HEK293 (cell line): ENCODE measurements around the gene MCAT.

ENCODE experiments used
- CTCF ChIA-PET: fragments of 350-600 bp; formaldehyde crosslinking; extraction: SDS; loops from one replicate; lab custom pipeline; 2021; ENCODE audit warnings: antibody characterized with exemption; lab: Yijun Ruan, JAX
- POLR2A ChIA-PET: fragments of 300-600 bp; formaldehyde crosslinking; extraction: SDS; loops from one replicate; lab custom pipeline; 2020; ENCODE audit warnings: antibody characterized with exemption, inconsistent platforms; lab: Yijun Ruan, JAX
- H3K27ac ChIP-seq: fragments of 200-500 bp; sonication (Bioruptor generic); 2 replicates; pipeline ENCODE4 v1.5.1; 2014; ENCODE audit warnings: low read depth, low read length, control low read depth, inconsistent platforms; ENCODE audit errors: extremely low read depth
- H3K36me3 ChIP-seq, 2 experiments: fragments of 200-500 bp in 1 of 2; sonication (Bioruptor generic) in 1 of 2; 1 replicate in 1 of 2; 2 replicates in 1 of 2; pipeline ENCODE4 v1.5.1; 2014 to 2017; ENCODE audit warnings: inconsistent platforms in 2 of 2, low read length in 2 of 2; ENCODE audit not compliant: control insufficient read depth in 2 of 2, insufficient read depth in 1 of 2
- H3K4me1 ChIP-seq: fragments of 200-500 bp; sonication (Bioruptor generic); 2 replicates; pipeline ENCODE4 v1.5.1; 2014; ENCODE audit warnings: mild to moderate bottlenecking, low read length, inconsistent platforms; ENCODE audit not compliant: control insufficient read depth, insufficient read depth
- H3K4me3 ChIP-seq: 2 replicates; pipeline ENCODE4 v1.5.1; 2011; ENCODE audit warnings: low read depth, mild to moderate bottlenecking, control low read depth, low read length, moderate library complexity
- H3K9me3 ChIP-seq: fragments of 200-500 bp; sonication (Bioruptor generic); 2 replicates; pipeline ENCODE4 v1.5.1; 2014; ENCODE audit warnings: low read depth, low read length, inconsistent platforms; ENCODE audit not compliant: control insufficient read depth, insufficient read depth
- EGR2 ChIP-seq: fragments of 450-650 bp; formaldehyde crosslinking; IDR thresholded peaks from 2 replicates; pipeline ENCODE4 v1.5.1; 2016; ENCODE audit warnings: low read depth, missing biosample characterization, missing genetic modification characterization
- IKZF3 ChIP-seq: fragments of 450-650 bp; IDR thresholded peaks from 2 replicates; pipeline ENCODE4 v1.5.0; 2018; ENCODE audit warnings: missing biosample characterization, mild to moderate bottlenecking, missing genetic modification characterization, moderate library complexity
- KLF1 ChIP-seq: fragments of 450-650 bp; formaldehyde crosslinking; IDR thresholded peaks from 2 replicates; pipeline ENCODE4 v1.5.1; 2016; ENCODE audit warnings: missing biosample characterization, missing genetic modification characterization
- OVOL3 ChIP-seq: fragments of 450-650 bp; formaldehyde crosslinking; IDR thresholded peaks from 2 replicates; pipeline ENCODE4 v1.5.1; 2016; ENCODE audit warnings: missing biosample characterization, missing genetic modification characterization
- PRDM1 ChIP-seq: fragments of 450-650 bp; formaldehyde crosslinking; IDR thresholded peaks from 2 replicates; pipeline ENCODE4; 2016; ENCODE audit warnings: missing biosample characterization, missing genetic modification characterization
- TCF7L2 ChIP-seq: IDR thresholded peaks from 2 replicates; pipeline ENCODE4 v1.6.1; 2011; ENCODE audit warnings: low read depth, mild to moderate bottlenecking, inconsistent platforms, low read length, moderate library complexity, borderline replicate concordance
- ZFHX2 ChIP-seq: fragments of 450-650 bp; formaldehyde crosslinking; conservative IDR thresholded peaks from 2 replicates; pipeline ENCODE4 v1.5.1; 2016; ENCODE audit warnings: missing biosample characterization, missing genetic modification characterization
- ZNF114 ChIP-seq: fragments of 450-650 bp; formaldehyde crosslinking; IDR thresholded peaks from 2 replicates; pipeline ENCODE4 v1.5.0; 2017; ENCODE audit warnings: missing biosample characterization, missing genetic modification characterization
- ZNF140 ChIP-seq: fragments of 450-650 bp; formaldehyde crosslinking; IDR thresholded peaks from 2 replicates; pipeline ENCODE4 v1.5.1; 2016; ENCODE audit warnings: missing biosample characterization, missing genetic modification characterization
- ZNF169 ChIP-seq: fragments of 450-650 bp; formaldehyde crosslinking; IDR thresholded peaks from 2 replicates; pipeline ENCODE4 v1.5.1; 2016; ENCODE audit warnings: missing biosample characterization, missing genetic modification characterization
- ZNF426 ChIP-seq: fragments of 450-650 bp; formaldehyde crosslinking; IDR thresholded peaks from 2 replicates; pipeline ENCODE4 v1.5.1; 2017; ENCODE audit warnings: missing biosample characterization, missing genetic modification characterization, mild to moderate bottlenecking, inconsistent platforms, moderate library complexity
- ZNF514 ChIP-seq: fragments of 450-650 bp; formaldehyde crosslinking; IDR thresholded peaks from 2 replicates; pipeline ENCODE4 v1.5.1; 2016; ENCODE audit warnings: missing biosample characterization, missing genetic modification characterization
- ZNF560 ChIP-seq: fragments of 450-650 bp; formaldehyde crosslinking; IDR thresholded peaks from 2 replicates; pipeline ENCODE4 v1.5.1; 2017; ENCODE audit warnings: missing biosample characterization, missing genetic modification characterization, borderline replicate concordance
- ZNF658 ChIP-seq: fragments of 450-650 bp; formaldehyde crosslinking; IDR thresholded peaks from 2 replicates; pipeline ENCODE4; 2016; ENCODE audit warnings: missing biosample characterization, missing genetic modification characterization
- ZNF677 ChIP-seq: fragments of 450-650 bp; IDR thresholded peaks from 2 replicates; pipeline ENCODE4 v1.5.0; 2018; ENCODE audit warnings: missing biosample characterization, mild to moderate bottlenecking, missing genetic modification characterization, moderate library complexity
- TF ChIP-seq, protein P1 (sequence below): fragments of 450-650 bp; formaldehyde crosslinking; optimal IDR thresholded peaks from 2 replicates; pipeline ENCODE3; 2016; ENCODE audit warnings: missing biosample characterization, mild to moderate bottlenecking, missing genetic modification characterization
- TF ChIP-seq, protein P2 (sequence below): fragments of 450-650 bp; formaldehyde crosslinking; IDR thresholded peaks from 2 replicates; pipeline ENCODE4 v1.5.1; 2016; ENCODE audit warnings: missing biosample characterization, missing genetic modification characterization
- TF ChIP-seq, protein P3 (sequence below): fragments of 450-650 bp; formaldehyde crosslinking; IDR thresholded peaks from 2 replicates; pipeline ENCODE4 v1.5.1; 2016; ENCODE audit warnings: missing biosample characterization, missing genetic modification characterization, low read depth
- TF ChIP-seq, protein P4 (sequence below): fragments of 450-650 bp; formaldehyde crosslinking; IDR thresholded peaks from 2 replicates; pipeline ENCODE4 v1.5.1; 2017; ENCODE audit warnings: missing biosample characterization, mild to moderate bottlenecking, missing genetic modification characterization, moderate library complexity
- TF ChIP-seq, protein P5 (sequence below): fragments of 450-650 bp; formaldehyde crosslinking; IDR thresholded peaks from 2 replicates; pipeline ENCODE4 v1.5.1; 2017; ENCODE audit warnings: missing biosample characterization, missing genetic modification characterization

Gene MCAT

DNA sequence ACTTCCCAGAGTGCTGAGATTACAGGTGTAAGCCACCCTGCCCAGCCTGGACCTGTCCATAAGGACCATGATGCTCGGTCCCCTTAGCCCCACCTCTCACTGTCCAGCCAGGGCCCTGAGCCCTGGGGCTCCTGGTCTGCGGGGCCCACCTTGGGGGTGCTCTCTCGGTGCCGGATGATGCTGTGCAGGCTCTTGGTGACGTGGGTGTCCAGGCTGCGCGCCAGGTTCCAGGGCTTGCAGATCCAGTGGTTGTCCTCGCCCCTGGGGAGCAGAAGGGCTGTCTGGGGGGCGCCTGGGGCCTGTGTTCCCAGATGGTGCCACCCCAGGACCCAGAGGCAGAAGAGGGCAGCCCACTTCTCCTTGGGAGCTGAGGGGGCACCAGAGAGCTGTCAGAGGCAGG is 30.4 kb upstream of the MCAT start:
- Histone ChIP-seq H3K4me3 (no peak overlapping the region), H3K27ac (no peak overlapping the region), H3K9me3 (no peaks in the 10 kb centered on the region), H3K36me3 (peaks cover 33 to 90% of the 10 kb centered on the region in 2 experiments; a peak in 2 of 3 replicates), H3K4me1 (no peaks in the 10 kb centered on the region)
- CTCF ChIA-PET: interaction anchor here (0.5 kb wide), 1 partner anchor 84 kb away, joined by 3 read pairs; no protein-coding TSS in a partner anchor
- POLR2A ChIA-PET: interaction anchor here (1.4 kb wide), 1 partner anchor 14 kb away, joined by 3 read pairs; no protein-coding TSS in a partner anchor
- no peak for TF ChIP-seq TCF7L2
- TF ChIP-seq, protein P1, sequence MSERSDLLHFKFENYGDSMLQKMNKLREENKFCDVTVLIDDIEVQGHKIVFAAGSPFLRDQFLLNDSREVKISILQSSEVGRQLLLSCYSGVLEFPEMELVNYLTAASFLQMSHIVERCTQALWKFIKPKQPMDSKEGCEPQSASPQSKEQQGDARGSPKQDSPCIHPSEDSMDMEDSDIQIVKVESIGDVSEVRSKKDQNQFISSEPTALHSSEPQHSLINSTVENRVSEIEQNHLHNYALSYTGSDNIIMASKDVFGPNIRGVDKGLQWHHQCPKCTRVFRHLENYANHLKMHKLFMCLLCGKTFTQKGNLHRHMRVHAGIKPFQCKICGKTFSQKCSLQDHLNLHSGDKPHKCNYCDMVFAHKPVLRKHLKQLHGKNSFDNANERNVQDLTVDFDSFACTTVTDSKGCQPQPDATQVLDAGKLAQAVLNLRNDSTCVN (tag by site-specific recombination): no peak
- TF ChIP-seq, protein P2, sequence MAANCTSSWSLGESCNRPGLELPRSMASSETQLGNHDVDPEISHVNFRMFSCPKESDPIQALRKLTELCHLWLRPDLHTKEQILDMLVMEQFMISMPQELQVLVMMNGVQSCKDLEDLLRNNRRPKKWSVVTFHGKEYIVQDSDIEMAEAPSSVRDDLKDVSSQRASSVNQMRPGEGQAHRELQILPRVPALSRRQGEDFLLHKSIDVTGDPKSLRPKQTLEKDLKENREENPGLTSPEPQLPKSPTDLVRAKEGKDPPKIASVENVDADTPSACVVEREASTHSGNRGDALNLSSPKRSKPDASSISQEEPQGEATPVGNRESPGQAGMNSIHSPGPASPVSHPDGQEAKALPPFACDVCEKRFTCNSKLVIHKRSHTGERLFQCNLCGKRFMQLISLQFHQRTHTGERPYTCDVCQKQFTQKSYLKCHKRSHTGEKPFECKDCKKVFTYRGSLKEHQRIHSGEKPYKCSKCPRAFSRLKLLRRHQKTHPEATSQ (tag by site-specific recombination): no peak
- no peak for TF ChIP-seq ZNF658
- no peak for TF ChIP-seq OVOL3 (tag by site-specific recombination)
- TF ChIP-seq, protein P3, sequence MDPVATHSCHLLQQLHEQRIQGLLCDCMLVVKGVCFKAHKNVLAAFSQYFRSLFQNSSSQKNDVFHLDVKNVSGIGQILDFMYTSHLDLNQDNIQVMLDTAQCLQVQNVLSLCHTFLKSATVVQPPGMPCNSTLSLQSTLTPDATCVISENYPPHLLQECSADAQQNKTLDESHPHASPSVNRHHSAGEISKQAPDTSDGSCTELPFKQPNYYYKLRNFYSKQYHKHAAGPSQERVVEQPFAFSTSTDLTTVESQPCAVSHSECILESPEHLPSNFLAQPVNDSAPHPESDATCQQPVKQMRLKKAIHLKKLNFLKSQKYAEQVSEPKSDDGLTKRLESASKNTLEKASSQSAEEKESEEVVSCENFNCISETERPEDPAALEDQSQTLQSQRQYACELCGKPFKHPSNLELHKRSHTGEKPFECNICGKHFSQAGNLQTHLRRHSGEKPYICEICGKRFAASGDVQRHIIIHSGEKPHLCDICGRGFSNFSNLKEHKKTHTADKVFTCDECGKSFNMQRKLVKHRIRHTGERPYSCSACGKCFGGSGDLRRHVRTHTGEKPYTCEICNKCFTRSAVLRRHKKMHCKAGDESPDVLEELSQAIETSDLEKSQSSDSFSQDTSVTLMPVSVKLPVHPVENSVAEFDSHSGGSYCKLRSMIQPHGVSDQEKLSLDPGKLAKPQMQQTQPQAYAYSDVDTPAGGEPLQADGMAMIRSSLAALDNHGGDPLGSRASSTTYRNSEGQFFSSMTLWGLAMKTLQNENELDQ (tag by site-specific recombination): no peak
- no peak for TF ChIP-seq ZNF426 (tag by site-specific recombination)
- TF ChIP-seq PRDM1 (tag by site-specific recombination): no peak
- TF ChIP-seq ZNF514 (tag by site-specific recombination): no peak
- no peak for TF ChIP-seq EGR2 (tag by site-specific recombination)
- TF ChIP-seq ZNF169 (tag by site-specific recombination): no peak

DNA sequence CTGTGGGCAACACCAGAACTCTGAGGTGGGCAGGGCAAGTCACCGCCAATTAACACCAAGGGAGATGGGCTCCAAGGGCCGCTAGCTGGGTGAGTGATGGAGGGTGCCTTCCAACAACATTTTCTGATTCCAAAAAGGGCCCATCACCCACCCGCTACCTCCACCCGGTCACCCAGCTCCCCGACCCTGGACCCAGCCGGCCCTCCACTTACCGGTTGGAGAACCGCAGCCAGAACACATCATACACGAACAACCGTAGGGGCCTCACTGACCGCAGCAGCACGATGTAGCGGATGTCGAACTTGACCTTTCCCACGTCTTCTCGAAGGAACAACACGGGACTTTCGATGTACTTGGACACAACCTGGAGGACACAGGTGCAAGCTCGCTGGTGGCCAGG is 29.0 kb upstream of the MCAT start:
- ChIA-PET POLR2A (interaction anchor here (1.4 kb wide), 1 partner anchor 16 kb away, joined by 3 read pairs; no protein-coding TSS in a partner anchor), CTCF (no interaction called here)
- TF ChIP-seq, protein P4, sequence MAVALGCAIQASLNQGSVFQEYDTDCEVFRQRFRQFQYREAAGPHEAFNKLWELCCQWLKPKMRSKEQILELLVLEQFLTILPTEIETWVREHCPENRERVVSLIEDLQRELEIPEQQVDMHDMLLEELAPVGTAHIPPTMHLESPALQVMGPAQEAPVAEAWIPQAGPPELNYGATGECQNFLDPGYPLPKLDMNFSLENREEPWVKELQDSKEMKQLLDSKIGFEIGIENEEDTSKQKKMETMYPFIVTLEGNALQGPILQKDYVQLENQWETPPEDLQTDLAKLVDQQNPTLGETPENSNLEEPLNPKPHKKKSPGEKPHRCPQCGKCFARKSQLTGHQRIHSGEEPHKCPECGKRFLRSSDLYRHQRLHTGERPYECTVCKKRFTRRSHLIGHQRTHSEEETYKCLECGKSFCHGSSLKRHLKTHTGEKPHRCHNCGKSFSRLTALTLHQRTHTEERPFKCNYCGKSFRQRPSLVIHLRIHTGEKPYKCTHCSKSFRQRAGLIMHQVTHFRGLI (tag by site-specific recombination): no peak
- no peak for TF ChIP-seq ZNF114 (tag by site-specific recombination)
- no peak for TF ChIP-seq IKZF3 (tag by site-specific recombination)
- Histone ChIP-seq H3K36me3 (peaks cover 28 to 94% of the 10 kb centered on the region in 2 experiments; a peak in 2 of 3 replicates), H3K4me3 (no peak overlapping the region), H3K27ac (no peak overlapping the region), H3K4me1 (no peaks in the 10 kb centered on the region), H3K9me3 (no peaks in the 10 kb centered on the region)

DNA sequence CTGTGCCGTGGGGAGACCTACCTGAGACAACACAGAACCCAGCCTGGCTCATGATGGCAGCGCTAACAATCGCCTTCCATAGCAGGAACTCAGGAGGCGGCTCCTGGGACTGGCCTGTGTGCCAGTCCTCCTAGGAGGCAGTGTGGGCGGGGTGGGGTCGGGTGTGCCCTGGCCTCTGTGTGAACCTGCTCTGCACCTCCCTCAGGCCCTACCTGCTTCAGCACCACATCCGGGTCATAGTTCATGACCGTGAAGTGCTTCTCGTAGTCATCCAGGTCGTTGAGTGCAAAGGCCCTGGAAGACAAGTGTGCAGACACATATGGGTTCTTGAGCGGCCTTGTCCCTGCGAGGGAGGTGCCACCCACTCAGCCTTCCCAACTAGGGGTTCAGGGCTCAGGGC is 28.4 kb upstream of the MCAT start:
- ChIA-PET CTCF (no interaction called here), POLR2A (interaction anchor here (1.4 kb wide), 1 partner anchor 16 kb away, joined by 3 read pairs; no protein-coding TSS in a partner anchor)
- TF ChIP-seq ZNF677 (tag by site-specific recombination) (no peak), ZNF560 (no peak), ZFHX2 (tag by site-specific recombination) (peak; percentile 23), KLF1 (tag by site-specific recombination) (peak; percentile 34), ZNF140 (tag by site-specific recombination) (no peak)
- TF ChIP-seq, protein P5, sequence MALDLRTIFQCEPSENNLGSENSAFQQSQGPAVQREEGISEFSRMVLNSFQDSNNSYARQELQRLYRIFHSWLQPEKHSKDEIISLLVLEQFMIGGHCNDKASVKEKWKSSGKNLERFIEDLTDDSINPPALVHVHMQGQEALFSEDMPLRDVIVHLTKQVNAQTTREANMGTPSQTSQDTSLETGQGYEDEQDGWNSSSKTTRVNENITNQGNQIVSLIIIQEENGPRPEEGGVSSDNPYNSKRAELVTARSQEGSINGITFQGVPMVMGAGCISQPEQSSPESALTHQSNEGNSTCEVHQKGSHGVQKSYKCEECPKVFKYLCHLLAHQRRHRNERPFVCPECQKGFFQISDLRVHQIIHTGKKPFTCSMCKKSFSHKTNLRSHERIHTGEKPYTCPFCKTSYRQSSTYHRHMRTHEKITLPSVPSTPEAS (tag by site-specific recombination): no peak
- H3K4me1 ChIP-seq: no peaks in the 10 kb centered on the region
- H3K9me3 ChIP-seq: no peaks in the 10 kb centered on the region
- peaks cover 23 to 93% of the 10 kb centered on the region in 2 experiments; a peak in 2 of 3 replicates for H3K36me3 ChIP-seq
- H3K27ac ChIP-seq: no peak overlapping the region
- H3K4me3 ChIP-seq: no peak overlapping the region
